CD4-positive, alpha-beta T cell treated with Interleukin-15 for 1 hour (primary cell): ENCODE data around the gene GET4.
A peak's percentile ranks its signal among the peaks of the same experiment; 100 is the strongest.
"Not testable (repeated sequence)": the region's sequence is repeated elsewhere in the genome, so short reads cannot be mapped to it uniquely, and the experiment has no call there.

Source experiments
- DNase-seq: peaks from one replicate; pipeline ENCODE4 v3.0.0-alpha.2; 2020

The GET4 gene

GRCh38 chr7:931871-932650, 55.7 kb downstream of the GET4 start:
- peak; percentile 15 for DNase-seq

DNA sequence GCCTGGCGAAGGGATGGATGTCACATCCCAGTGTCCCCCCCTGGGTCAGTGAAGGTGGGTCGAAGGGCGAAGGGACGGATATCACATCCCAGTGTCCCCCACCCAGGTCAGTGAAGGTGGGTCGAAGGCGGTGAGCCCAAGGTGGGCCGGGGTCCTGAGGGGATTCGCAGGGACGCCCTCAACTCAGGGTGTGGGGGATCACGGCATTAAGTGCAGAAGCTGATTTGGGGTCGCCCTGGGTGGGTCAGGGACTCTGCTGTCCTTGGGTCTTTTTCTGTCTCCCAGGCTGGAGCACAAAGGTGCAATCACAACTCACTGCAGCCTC, 56.3 kb downstream of the GET4 start:
- no peak for DNase-seq

DNA sequence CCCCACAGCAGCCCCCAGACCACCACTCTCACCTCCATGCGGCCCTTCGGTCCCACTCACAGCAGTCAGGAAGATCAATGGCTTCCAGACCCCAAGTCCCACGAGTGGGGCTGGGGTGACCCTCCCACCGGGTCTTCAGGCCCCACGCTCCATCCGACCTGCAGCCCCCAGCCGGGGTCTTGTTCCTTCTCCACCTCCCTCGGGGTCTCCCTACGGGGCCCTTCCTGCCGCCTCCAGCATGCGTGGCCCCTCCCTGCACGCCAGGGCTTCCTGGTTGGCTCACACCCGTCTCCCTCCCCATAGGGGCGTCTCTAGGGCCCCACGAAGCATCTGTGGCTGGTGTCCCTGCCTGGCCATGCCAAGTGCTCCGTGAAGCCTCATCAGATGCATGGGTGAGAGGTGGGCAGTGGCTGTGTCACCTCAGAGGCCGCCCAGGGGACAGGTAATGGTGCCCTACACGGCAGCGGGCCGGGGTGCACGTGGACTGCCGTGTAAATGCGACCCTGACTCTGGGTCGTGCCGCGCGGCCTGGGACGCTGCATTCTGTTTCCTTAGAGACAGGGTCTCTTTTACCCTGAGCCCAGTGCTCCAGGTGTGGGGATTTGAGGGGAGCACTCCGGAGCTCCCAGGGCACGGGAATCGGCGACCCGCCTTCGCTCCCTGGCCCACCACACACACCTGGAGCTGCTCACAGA, 58.3 kb downstream of the GET4 start:
- peak; percentile 5 for DNase-seq

DNA sequence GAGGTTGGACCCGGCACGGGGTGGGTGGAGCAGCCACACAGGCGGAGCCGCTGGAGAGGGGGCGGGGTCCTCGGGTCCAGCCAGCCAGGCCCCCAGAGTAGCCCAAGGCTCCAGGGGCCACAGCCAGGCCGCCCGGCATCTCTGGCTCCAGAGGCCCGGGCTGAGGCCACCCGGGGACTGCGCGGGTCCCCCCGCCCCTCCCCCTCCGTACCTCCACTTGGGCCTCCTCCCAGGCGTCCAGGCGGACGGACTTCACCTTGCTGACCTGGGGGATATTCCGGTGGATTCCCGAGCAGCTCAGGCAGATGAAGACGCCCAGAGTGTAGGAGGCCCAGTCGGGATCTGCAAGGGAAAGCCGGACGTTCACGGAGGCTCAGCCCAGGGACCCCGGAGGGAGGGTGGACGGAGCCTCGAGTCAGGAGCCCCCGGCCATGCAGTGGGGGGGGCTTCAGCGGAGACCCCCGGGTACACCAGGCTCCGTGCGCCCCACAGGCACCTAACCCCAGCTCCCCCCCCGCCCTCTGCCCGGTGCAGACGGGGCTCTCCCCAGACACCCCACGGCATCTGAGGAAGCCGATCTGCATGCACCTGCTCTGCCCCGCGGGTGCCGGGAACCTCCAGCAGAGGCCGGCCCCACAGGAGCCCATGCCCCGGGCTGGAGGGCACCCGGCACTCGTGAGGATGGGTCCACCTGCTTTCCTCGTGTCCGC, 59.0 kb downstream of the GET4 start:
- DNase-seq, result peak; percentile 10

DNA sequence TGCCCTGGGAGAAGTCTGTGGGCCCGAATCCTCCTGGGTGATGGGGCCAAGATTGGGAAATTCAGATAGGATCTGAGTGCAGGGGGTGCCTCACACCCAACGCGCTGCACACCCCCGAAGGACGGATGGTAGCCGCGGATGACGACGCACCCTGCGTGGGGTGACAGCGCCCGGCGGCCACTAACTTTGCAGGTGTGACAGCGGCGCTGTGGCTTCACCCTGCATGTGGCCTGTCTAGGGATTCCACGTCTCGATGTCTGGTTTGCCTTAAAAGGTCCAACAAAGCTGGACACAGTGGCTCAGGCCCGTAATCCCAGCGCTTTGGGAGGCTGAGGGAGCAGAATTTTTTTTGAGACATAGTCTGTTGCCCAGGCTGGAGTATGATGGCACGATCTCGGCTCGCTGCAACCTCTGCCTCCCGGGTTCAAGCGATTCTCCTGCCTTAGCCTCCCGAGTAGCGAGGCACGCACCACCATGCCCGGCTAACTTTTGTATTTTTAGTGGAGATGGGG, 59.6 kb downstream of the GET4 start:
- DNase-seq, result peak; percentile 12

DNA sequence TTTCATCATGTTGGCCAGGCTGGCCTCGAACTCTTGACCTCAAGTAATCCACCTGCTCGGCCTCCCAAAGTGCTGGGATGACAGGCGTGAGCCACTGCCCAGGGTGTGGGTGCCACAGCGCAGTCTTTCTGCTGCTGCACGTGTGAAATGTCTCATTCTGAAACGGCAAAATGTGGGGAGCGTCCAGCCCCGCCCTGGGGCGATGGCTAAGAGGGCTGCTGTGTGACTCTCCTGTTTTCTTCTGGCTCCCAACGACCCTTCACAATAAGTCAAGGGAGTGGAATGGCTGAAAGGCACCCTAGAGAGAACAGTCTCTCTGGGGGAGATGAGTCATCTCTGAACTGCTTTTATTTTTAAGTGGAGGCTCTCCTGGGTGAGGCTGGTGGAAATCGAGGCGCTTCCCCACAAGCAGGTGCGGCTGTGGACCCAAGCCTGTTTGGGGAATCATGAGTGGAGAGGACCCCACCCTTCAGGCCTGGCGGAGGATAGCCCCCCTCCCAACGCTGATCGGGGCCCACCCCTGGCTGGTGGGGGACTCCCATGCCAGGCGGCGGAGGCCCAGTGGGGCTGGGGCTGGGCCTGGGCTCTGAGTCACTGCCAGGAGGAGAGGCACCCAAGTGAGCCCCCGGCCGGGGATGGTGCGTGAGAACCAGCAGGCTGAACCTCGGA, 60.2 kb downstream of the GET4 start:
- peak; percentile 16 for DNase-seq

DNA sequence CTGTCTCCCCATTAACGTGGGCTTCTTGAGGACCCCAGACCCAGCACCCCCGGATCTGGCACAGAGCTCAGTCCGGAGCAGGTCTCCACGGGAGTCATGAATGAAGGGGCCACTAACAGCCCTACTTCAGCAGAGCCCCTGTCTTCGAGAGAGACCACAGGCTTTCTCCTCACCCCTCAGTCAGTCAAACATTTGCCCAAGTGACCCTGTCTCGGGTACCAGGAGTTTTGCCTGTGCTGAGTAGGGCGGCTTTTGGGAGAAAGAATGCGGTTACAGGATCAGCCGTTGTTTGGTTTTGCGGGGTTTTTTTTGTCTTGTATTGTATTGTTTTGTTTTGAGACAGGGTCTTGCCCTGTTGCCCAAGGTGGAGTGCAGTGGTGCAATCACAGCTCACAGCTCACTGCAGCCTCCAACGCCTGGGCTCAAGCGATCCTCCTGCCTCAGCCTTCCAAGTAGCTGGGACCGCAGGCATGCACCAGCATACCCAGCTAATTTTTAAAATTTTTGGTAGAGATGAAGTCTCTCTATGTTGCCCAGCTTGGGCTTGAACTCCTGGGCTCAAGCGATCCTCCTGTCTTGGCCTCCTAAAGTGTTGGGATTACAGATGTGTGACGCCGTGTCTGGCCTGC, 61.6 kb downstream of the GET4 start:
- peak; percentile 1 for DNase-seq

- DNase-seq, result peak; percentile 5
Observed at GRCh38 chr7:938546-939185, 62.3 kb downstream of the GET4 start.

DNA sequence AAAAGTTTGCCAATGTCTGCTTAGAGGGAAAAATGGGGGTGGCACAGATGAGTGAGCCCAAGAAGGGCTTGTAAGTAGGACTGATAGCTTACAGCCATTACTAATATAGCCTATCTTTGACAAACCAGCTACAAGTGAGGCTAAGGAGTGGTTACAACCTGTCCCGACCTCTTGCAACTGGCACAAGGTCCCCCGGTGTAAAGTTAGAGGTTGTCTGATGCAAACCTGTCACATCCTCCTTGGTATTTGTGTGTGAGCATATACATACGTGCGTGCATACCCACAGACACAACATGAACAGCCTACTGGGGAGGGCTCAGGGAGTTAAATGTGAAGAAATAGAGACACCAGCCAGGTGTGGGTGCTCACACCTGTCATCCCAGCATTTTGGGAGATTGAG, 63.5 kb downstream of the GET4 start:
- peak; percentile 9 for DNase-seq

DNA sequence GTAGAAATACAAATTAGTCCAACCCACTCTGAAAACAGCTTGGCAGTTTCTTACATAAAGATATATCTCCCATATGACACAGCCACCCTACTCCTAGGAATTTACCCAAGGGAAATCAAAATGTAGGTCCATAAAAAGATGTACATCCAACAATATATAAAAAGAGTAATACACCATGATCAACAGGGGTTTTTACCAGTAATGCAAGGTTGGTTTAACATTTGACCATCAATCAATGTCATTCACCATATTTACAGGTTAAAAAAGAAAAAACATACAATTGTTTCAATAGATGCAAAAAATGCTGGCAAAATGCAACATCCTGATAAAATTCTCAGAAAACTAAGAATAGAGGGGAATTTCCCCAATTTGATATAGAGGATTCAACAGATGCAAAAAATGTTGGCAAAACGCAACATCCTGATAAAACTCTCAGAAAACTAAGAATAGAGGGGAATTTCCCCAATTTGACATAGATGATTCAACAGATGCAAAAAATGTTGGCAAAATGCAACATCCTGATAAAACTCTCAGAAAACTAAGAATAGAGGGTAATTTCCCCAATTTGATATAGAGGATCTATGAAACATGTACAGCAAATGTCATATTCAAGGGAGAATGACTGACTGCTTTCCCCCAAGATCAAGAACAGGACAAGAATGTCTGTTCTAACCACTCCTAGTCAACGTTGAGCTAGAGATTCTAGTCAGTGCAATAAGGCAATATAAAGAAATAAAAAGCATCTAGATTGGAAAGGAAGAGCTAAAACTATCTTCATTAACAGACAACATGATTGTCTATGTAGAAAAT, 64.5 kb downstream of the GET4 start:
- DNase-seq, result no peak

DNA sequence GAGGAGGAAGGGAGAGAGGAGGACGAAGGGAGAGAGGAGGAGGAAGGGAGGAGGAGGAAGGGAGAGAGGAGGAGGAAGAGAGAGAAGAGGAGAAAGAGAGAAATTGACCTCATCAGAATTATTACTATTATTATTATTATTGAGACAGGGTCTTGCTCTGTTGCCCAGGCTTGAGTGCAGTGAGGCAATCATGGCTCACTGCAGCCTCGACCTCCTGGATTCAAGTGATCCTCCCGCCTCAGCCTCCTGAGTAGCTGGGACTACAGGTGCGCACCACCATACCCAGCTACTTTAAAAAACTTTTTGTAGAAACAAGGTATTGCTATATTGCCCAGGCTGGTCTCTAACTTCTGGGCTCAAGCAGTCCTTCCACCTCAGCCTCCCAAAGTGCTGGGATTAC, 67.4 kb downstream of the GET4 start:
- DNase-seq, result not testable (repeated sequence)

DNA sequence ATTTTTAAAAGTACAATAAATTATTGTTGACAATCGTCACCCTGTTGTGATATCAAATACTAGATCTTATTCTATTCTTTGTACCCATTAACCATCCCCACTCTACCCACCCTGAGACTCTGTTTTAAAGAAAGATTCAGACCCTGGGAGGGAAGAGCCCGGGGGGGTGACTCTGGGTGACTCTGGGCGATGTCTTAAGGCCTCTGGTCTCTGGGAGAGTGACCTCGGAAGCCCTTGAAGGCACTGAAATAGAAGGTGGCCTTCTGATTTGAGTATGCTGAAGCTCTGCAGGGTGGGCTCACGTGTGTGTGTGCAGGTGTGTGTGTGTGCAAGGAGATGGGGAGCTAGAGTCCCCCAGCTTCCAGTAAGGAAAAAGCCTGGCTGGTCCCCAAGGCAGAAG, 68.4 kb downstream of the GET4 start:
- DNase-seq, result peak; percentile 8

GRCh38 chr7:945147-945555, 68.8 kb downstream of the GET4 start:
- DNase-seq, result no peak

- no peak for DNase-seq
Observed at GRCh38 chr7:945556-946255, 69.4 kb downstream of the GET4 start.
